HG03139 (cell line): Measurements from ENCODE around the gene C9orf43.
"Not testable (repeated sequence)": the region's sequence is repeated elsewhere in the genome, so short reads cannot be mapped to it uniquely, and the experiment has no call there.

Source experiments
- ATAC-seq: cut with Tn5 transposase; IDR thresholded peaks from one replicate; pipeline ENCODE4 v1.9.1; 2021; ENCODE audit not compliant: unreplicated experiment

The C9orf43 gene

GRCh38 chr9:113416149-113416721 lies 5.7 kb downstream of the C9orf43 start:
- peak; percentile 92 for ATAC-seq

- ATAC-seq = no peak
These were observed 6.8 kb downstream of the C9orf43 start for GRCh38 chr9:113417370-113417769.

GRCh38 chr9:113421726-113422125 lies 11.2 kb downstream of the C9orf43 start:
- no peak for ATAC-seq

- ATAC-seq = no peak
These were observed 14.5 kb downstream of the C9orf43 start for GRCh38 chr9:113425072-113425471.

GRCh38 chr9:113426701-113427100 lies 16.2 kb downstream of the C9orf43 start:
- ATAC-seq = no peak

- ATAC-seq = no peak
These were observed 17.1 kb downstream of the C9orf43 start for GRCh38 chr9:113427629-113428028.

- no peak for ATAC-seq
These were observed 17.6 kb downstream of the C9orf43 start for GRCh38 chr9:113428062-113428615.

GRCh38 chr9:113431191-113431590 lies 20.6 kb downstream of the C9orf43 start:
- no peak for ATAC-seq

- ATAC-seq = no peak
These were observed 26.4 kb downstream of the C9orf43 start for GRCh38 chr9:113436728-113437515.

- ATAC-seq = not testable (repeated sequence)
These were observed 27.2 kb downstream of the C9orf43 start for GRCh38 chr9:113437716-113438115.

- no peak for ATAC-seq
These were observed 34.2 kb downstream of the C9orf43 start for GRCh38 chr9:113444736-113445135.

GRCh38 chr9:113446323-113446740 lies 35.8 kb downstream of the C9orf43 start:
- no peak for ATAC-seq

- ATAC-seq = no peak
These were observed 38.8 kb downstream of the C9orf43 start for GRCh38 chr9:113449376-113449775.

GRCh38 chr9:113452113-113452605 lies 41.6 kb downstream of the C9orf43 start:
- no peak for ATAC-seq

- no peak for ATAC-seq
These were observed 44.6 kb downstream of the C9orf43 start for GRCh38 chr9:113454914-113455761.

GRCh38 chr9:113456235-113456634 lies 45.7 kb downstream of the C9orf43 start:
- no peak for ATAC-seq

- ATAC-seq = no peak
These were observed 50.7 kb downstream of the C9orf43 start for GRCh38 chr9:113461285-113461684.

- no peak for ATAC-seq
These were observed 51.4 kb downstream of the C9orf43 start for GRCh38 chr9:113461943-113462342.

- no peak for ATAC-seq
These were observed 52.3 kb downstream of the C9orf43 start for GRCh38 chr9:113462781-113463286.

- ATAC-seq = no peak
These were observed 53.1 kb downstream of the C9orf43 start, which contains the start of gene RGS3 for GRCh38 chr9:113463418-113464285. Gene RGS3, plus strand, starts transcription at chr9:113463727. Its CDS starts 76 bp downstream, at chr9:113463803.
